MM.1S (cell line): ENCODE results near the gene PRF1.

ENCODE experiments used
- DNase-seq: peaks from one replicate; pipeline ENCODE4 v3.0.0-alpha.2; 2015
- H2AFZ ChIP-seq: fragments of 300-600 bp; sonication (generic); 2 replicates; pipeline ENCODE4 v1.6.0; 2016; ENCODE audit warnings: antibody characterized with exemption, low read length
- H3F3A ChIP-seq: fragments of 300-600 bp; sonication (generic); 2 replicates; pipeline ENCODE4 v1.6.1; 2016; ENCODE audit warnings: mild to moderate bottlenecking, antibody characterized with exemption, low read length, moderate library complexity, mixed read lengths; ENCODE audit not compliant: insufficient read depth
- H3K27ac ChIP-seq: fragments of 300-600 bp; sonication (generic); 2 replicates; pipeline ENCODE4 v1.5.1; 2016; ENCODE audit warnings: mild to moderate bottlenecking, low read length
- H3K27me3 ChIP-seq: fragments of 300-600 bp; sonication (generic); replicated peaks from 2 replicates; pipeline ENCODE4 v1.6.0; 2016; ENCODE audit warnings: low read length; ENCODE audit not compliant: insufficient read depth
- H3K36me3 ChIP-seq: fragments of 300-600 bp; sonication (generic); replicated peaks from 2 replicates; pipeline ENCODE4 v1.6.1; 2016; ENCODE audit warnings: mild to moderate bottlenecking, low read length, mixed read lengths; ENCODE audit not compliant: insufficient read depth
- H3K4me1 ChIP-seq: fragments of 300-600 bp; sonication (generic); 2 replicates; pipeline ENCODE4 v1.6.1; 2016; ENCODE audit warnings: low read length, mixed read lengths
- H3K4me2 ChIP-seq: fragments of 300-600 bp; sonication (generic); 2 replicates; pipeline ENCODE4 v1.6.0; 2016; ENCODE audit warnings: low read depth, low read length
- H3K4me3 ChIP-seq: fragments of 300-600 bp; sonication (generic); 2 replicates; pipeline ENCODE4 v1.5.1; 2016; ENCODE audit warnings: low read length, mixed read lengths
- H3K79me2 ChIP-seq: fragments of 300-600 bp; sonication (generic); 2 replicates; pipeline ENCODE4 v1.6.1; 2016; ENCODE audit warnings: mixed run types, low read length, mixed read lengths
- H3K9ac ChIP-seq: fragments of 300-600 bp; sonication (generic); 2 replicates; pipeline ENCODE4 v1.6.1; 2016; ENCODE audit warnings: low read length, mixed read lengths
- H3K9me2 ChIP-seq: fragments of 300-600 bp; sonication (generic); replicated peaks from 2 replicates; pipeline ENCODE4 v1.6.1; 2016; ENCODE audit warnings: mild to moderate bottlenecking, low read length, mixed read lengths; ENCODE audit not compliant: insufficient read depth
- H3K9me3 ChIP-seq: fragments of 300-600 bp; sonication (generic); replicated peaks from 2 replicates; pipeline ENCODE4 v1.6.1; 2016; ENCODE audit warnings: mild to moderate bottlenecking, low read length, mixed read lengths; ENCODE audit not compliant: insufficient read depth
- H4K20me1 ChIP-seq: fragments of 300-600 bp; sonication (generic); 2 replicates; pipeline ENCODE4 v1.6.1; 2016; ENCODE audit warnings: mild to moderate bottlenecking, low read length, moderate library complexity, mixed read lengths; ENCODE audit not compliant: insufficient read depth
- CTCF ChIP-seq: fragments of 300-600 bp; sonication (generic); IDR thresholded peaks from 2 replicates; pipeline ENCODE4 v1.5.1; 2016; ENCODE audit warnings: antibody characterized with exemption, low read length, mixed read lengths
- EZH2 ChIP-seq: fragments of 300-600 bp; sonication (generic); optimal IDR thresholded peaks from 2 replicates; pipeline ENCODE3; 2017; ENCODE audit warnings: low read depth, mild to moderate bottlenecking, antibody characterized with exemption, low read length, mixed read lengths
- EZH2phosphoT487 ChIP-seq: fragments of 300-600 bp; sonication (generic); IDR thresholded peaks from 2 replicates; pipeline ENCODE4 v1.6.1; 2018; ENCODE audit warnings: antibody characterized with exemption, low read length

Gene PRF1

GRCh38 chr10:70650104-70650503 lies 47.6 kb upstream of the PRF1 start:
- Histone ChIP-seq H4K20me1 (no peaks in the 10 kb centered on the region), H3K36me3 (no peaks in the 10 kb centered on the region), H2AFZ (no peak overlapping the region), H3F3A (no peaks in the 10 kb centered on the region), H3K9ac (no peak overlapping the region), H3K9me2 (no peaks in the 10 kb centered on the region), H3K27ac (no peak overlapping the region), H3K4me2 (peak overlapping the region; percentile 25; the same call in 1 of the 2 replicates), H3K79me2 (no peaks in the 10 kb centered on the region), H3K4me1 (no peaks in the 10 kb centered on the region), H3K4me3 (0 out of 2 replicates have a peak overlapping the region, but pooled peaks have one; percentile 7), H3K27me3 (no peaks in the 10 kb centered on the region), H3K9me3 (no peaks in the 10 kb centered on the region)
- TF ChIP-seq CTCF (no peak), EZH2 (no peak), EZH2phosphoT487 (no peak)
- DNase-seq = no peak

DNA sequence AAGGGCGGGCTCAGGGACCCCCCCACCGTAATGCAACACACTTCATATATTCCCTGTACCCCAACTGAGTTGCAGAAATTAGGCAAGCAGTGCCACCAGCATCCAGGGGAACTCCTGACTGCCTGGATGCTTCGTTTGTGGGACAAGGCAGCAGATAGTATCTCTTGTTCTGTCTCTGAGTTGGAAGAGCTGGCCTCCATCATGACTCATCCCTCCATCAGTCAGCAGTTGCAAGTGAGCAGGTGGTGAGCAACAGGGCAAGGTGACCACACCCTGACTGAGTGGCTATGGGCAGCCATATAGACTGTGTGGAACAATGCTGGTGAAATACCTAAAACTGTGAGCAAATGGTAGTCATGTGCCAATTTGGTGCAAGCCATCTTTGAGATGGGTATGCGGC lies 47.0 kb upstream of the PRF1 start:
- no peak for DNase-seq
- no peak overlapping the region for H2AFZ ChIP-seq
- no peak overlapping the region for H3K4me2 ChIP-seq
- H3K4me1 ChIP-seq = no peaks in the 10 kb centered on the region
- H4K20me1 ChIP-seq = no peaks in the 10 kb centered on the region
- TF ChIP-seq EZH2 = no peak
- no peak for TF ChIP-seq EZH2phosphoT487
- no peak for TF ChIP-seq CTCF
- H3K79me2 ChIP-seq = no peaks in the 10 kb centered on the region
- no peak overlapping the region for H3K27ac ChIP-seq
- no peaks in the 10 kb centered on the region for H3F3A ChIP-seq
- no peak overlapping the region for H3K9ac ChIP-seq
- no peaks in the 10 kb centered on the region for H3K36me3 ChIP-seq
- no peaks in the 10 kb centered on the region for H3K9me3 ChIP-seq
- H3K27me3 ChIP-seq = no peaks in the 10 kb centered on the region
- no peaks in the 10 kb centered on the region for H3K9me2 ChIP-seq
- H3K4me3 ChIP-seq = no peak overlapping the region

- no peaks in the 10 kb centered on the region for H3K4me1 ChIP-seq
- H2AFZ ChIP-seq = no peak overlapping the region
- H3K4me2 ChIP-seq = no peak overlapping the region
- no peaks in the 10 kb centered on the region for H3K9me2 ChIP-seq
- H3K9ac ChIP-seq = no peak overlapping the region
- no peaks in the 10 kb centered on the region for H3K36me3 ChIP-seq
- no peaks in the 10 kb centered on the region for H4K20me1 ChIP-seq
- no peaks in the 10 kb centered on the region for H3K27me3 ChIP-seq
- H3F3A ChIP-seq = no peaks in the 10 kb centered on the region
- no peak for TF ChIP-seq EZH2phosphoT487
- TF ChIP-seq CTCF = no peak
- no peak for TF ChIP-seq EZH2
- H3K79me2 ChIP-seq = no peaks in the 10 kb centered on the region
- no peak for DNase-seq
- no peak overlapping the region for H3K4me3 ChIP-seq
- no peak overlapping the region for H3K27ac ChIP-seq
- no peaks in the 10 kb centered on the region for H3K9me3 ChIP-seq
These were observed 45.9 kb upstream of the PRF1 start for GRCh38 chr10:70648427-70648826.
